Left cardiac atrium (tissue), 2 donors: Measurements from ENCODE around the gene SLC25A14. TPM values are rescaled to one million over a fixed set of nuclear protein-coding genes. Genes with fewer than 3 reads are reported as not detected.

Experiments
- total RNA-seq, 2 donors: library from RNA; stranded (reverse); fragmentation: NEBNext Ultra II Directional; extraction: Animal tissue kit (Norgen Biotek cat#: 25700); gene quantifications; one replicate each; pipeline ENCODE4 v1.2.1, GENCODE V29; 2021
- donor health status: DM: no; HTN: yes; CAD: no; lungs with severe emphysema.
- donor health status: DM: yes; HTN: yes; CAD: no.

SLC25A14 gene
- total RNA-seq, 2 donors from 2014 or later: 5.5 to 6.5 TPM

Other genes starting within 250 kb of the SLC25A14 start
- gene ELF4, start 229.4 kb upstream of the SLC25A14 start, total RNA-seq: 1 to 10 TPM; 4.2 to 6.4 TPM
- gene AIFM1, start 174.1 kb upstream of the SLC25A14 start, total RNA-seq: 10 to 100 TPM; 83.1 to 99.9 TPM
- gene RAB33A, start 168.0 kb upstream of the SLC25A14 start, total RNA-seq: 10 to 100 TPM in 1 of 2 donors, 1 to 10 TPM in 1; 3.8 to 19.2 TPM
- gene ZNF280C, start 71.0 kb upstream of the SLC25A14 start, total RNA-seq: 1 to 10 TPM; 2.1 to 2.3 TPM
- gene GPR119, start 45.8 kb downstream of the SLC25A14 start, total RNA-seq: not detected
- gene RBMX2, start 62.1 kb downstream of the SLC25A14 start, total RNA-seq: 10 to 100 TPM; 11.5 to 12.8 TPM